Activated CD4-positive, alpha-beta T cell treated with anti-CD3 and anti-CD28 coated beads, Interleukin-2, amount 10 ng/mL, durations not matched to agents 7 days and 5 days (primary cell): ENCODE measurements around the gene TCEANC2. TPM values are rescaled to one million over a fixed set of nuclear protein-coding genes. Genes with fewer than 3 reads are reported as not detected.

Source experiments
- CTCF ChIA-PET: fragments of 350-600 bp; sonication (Branson Sonifier 250); formaldehyde crosslinking; loops from one replicate; lab custom pipeline; 2021; ENCODE audit warnings: antibody characterized with exemption; lab: Charles Lee
- POLR2A ChIA-PET: fragments of 350-600 bp; sonication (Branson Sonifier 250); formaldehyde crosslinking; loops from one replicate; lab custom pipeline; 2021; ENCODE audit warnings: antibody characterized with exemption; lab: Charles Lee
- DNase-seq: peaks from one replicate; pipeline ENCODE4 v3.0.0-alpha.2; 2020
- H3K27ac Mint-ChIP-seq: one replicate; pipeline ENCODE4 v1.8.0; 2021; ENCODE audit warnings: mild to moderate bottlenecking, moderate library complexity, mixed read lengths
- H3K27me3 Mint-ChIP-seq: one replicate; pipeline ENCODE4 v1.8.0; 2021; ENCODE audit warnings: mixed read lengths
- H3K36me3 Mint-ChIP-seq: one replicate; pipeline ENCODE4 v1.8.0; 2021; ENCODE audit warnings: low read depth, mixed read lengths
- H3K4me1 Mint-ChIP-seq: one replicate; pipeline ENCODE4 v1.8.0; 2021; ENCODE audit warnings: mixed read lengths
- H3K4me3 Mint-ChIP-seq: one replicate; pipeline ENCODE4 v1.8.0; 2021; ENCODE audit warnings: mild to moderate bottlenecking, moderate library complexity, mixed read lengths
- H3K9me3 Mint-ChIP-seq: one replicate; pipeline ENCODE4 v1.8.0; 2021; ENCODE audit warnings: mixed read lengths
- microRNA-seq: library from miRNA; unstranded; fragments of <30 nt; microRNA quantifications from one replicate; pipeline ENCODE4 v1.2.0, GENCODE V29; 2021; ENCODE audit warnings: borderline microRNAs expressed, borderline replicate concordance
- total RNA-seq, 2 experiments: library from RNA; stranded (reverse); gene quantifications; one replicate each; pipeline ENCODE4 v1.2.3, GENCODE V29; 2021

Gene TCEANC2
- total RNA-seq, 2 experiments from 2014 or later, result 13.5 to 14.9 TPM

- Mint-ChIP-seq H3K27ac (no peak overlapping the region), H3K9me3 (no peaks in the 10 kb centered on the region), H3K36me3 (no peaks in the 10 kb centered on the region), H3K4me1 (no peaks in the 10 kb centered on the region), H3K4me3 (no peak overlapping the region), H3K27me3 (no peaks in the 10 kb centered on the region)
- DNase-seq, result no peak
- ChIA-PET CTCF (interaction anchor here (1.5 to 5.9 kb wide), 3 partner anchors 9 to 16 kb away, joined by 5 to 21 read pairs (median 5); no protein-coding TSS in a partner anchor), POLR2A (no interaction called here)
Observed at GRCh38 chr1:54137534-54138061, 84.2 kb downstream of the TCEANC2 start.

- Mint-ChIP-seq H3K4me3 (no peak overlapping the region), H3K36me3 (no peaks in the 10 kb centered on the region), H3K4me1 (no peaks in the 10 kb centered on the region), H3K27ac (no peak overlapping the region), H3K9me3 (no peaks in the 10 kb centered on the region), H3K27me3 (no peaks in the 10 kb centered on the region)
- POLR2A ChIA-PET, result no interaction called here
- CTCF ChIA-PET, result interaction anchor here (1.3 to 5.9 kb wide), 3 partner anchors 14 to 43 kb away, joined by 3 to 21 read pairs (median 3); no protein-coding TSS in a partner anchor
- DNase-seq, result no peak
Observed at GRCh38 chr1:54138994-54139393, 85.6 kb downstream of the TCEANC2 start.

- ChIA-PET CTCF (interaction anchor here (1.3 to 5.9 kb wide), 3 partner anchors 14 to 42 kb away, joined by 3 to 21 read pairs (median 3); no protein-coding TSS in a partner anchor), POLR2A (no interaction called here)
- Mint-ChIP-seq H3K4me3 (no peak overlapping the region), H3K36me3 (no peaks in the 10 kb centered on the region), H3K27ac (no peak overlapping the region), H3K9me3 (no peaks in the 10 kb centered on the region), H3K27me3 (no peaks in the 10 kb centered on the region), H3K4me1 (no peaks in the 10 kb centered on the region)
- no peak for DNase-seq
Observed at GRCh38 chr1:54139711-54140110, 86.3 kb downstream of the TCEANC2 start.

- H3K36me3 Mint-ChIP-seq, result no peaks in the 10 kb centered on the region
- ChIA-PET CTCF (no interaction called here), POLR2A (no interaction called here)
- no peak for DNase-seq
- H3K4me3 Mint-ChIP-seq, result no peak overlapping the region
- no peaks in the 10 kb centered on the region for H3K9me3 Mint-ChIP-seq
- no peaks in the 10 kb centered on the region for H3K27me3 Mint-ChIP-seq
- H3K27ac Mint-ChIP-seq, result no peak overlapping the region
- no peaks in the 10 kb centered on the region for H3K4me1 Mint-ChIP-seq
Observed at GRCh38 chr1:54142146-54142900, 88.9 kb downstream of the TCEANC2 start.

- Mint-ChIP-seq H3K27ac (no peak overlapping the region), H3K9me3 (no peaks in the 10 kb centered on the region), H3K4me1 (peaks cover under 1% of the 10 kb centered on the region), H3K4me3 (no peak overlapping the region), H3K27me3 (no peaks in the 10 kb centered on the region), H3K36me3 (no peaks in the 10 kb centered on the region)
- DNase-seq, result no peak
- CTCF ChIA-PET, result interaction anchor here (1.5 kb wide), 1 partner anchor 21 kb away, joined by 4 read pairs; no protein-coding TSS in a partner anchor
- POLR2A ChIA-PET, result no interaction called here
Observed at GRCh38 chr1:54144366-54144765, 91.0 kb downstream of the TCEANC2 start.

GRCh38 chr1:54149734-54150133 is 96.3 kb downstream of the TCEANC2 start:
- Mint-ChIP-seq H3K4me3 (no peak overlapping the region), H3K27me3 (no peaks in the 10 kb centered on the region), H3K4me1 (peaks cover 6% of the 10 kb centered on the region), H3K9me3 (no peaks in the 10 kb centered on the region), H3K27ac (no peak overlapping the region), H3K36me3 (no peaks in the 10 kb centered on the region)
- ChIA-PET CTCF (no interaction called here), POLR2A (no interaction called here)
- no peak for DNase-seq

- Mint-ChIP-seq H3K4me3 (no peak overlapping the region), H3K4me1 (peaks cover 6% of the 10 kb centered on the region), H3K27ac (no peak overlapping the region), H3K27me3 (no peaks in the 10 kb centered on the region), H3K9me3 (no peaks in the 10 kb centered on the region), H3K36me3 (no peaks in the 10 kb centered on the region)
- CTCF ChIA-PET, result no interaction called here
- no peak for DNase-seq
- POLR2A ChIA-PET, result no interaction called here
Observed at GRCh38 chr1:54151013-54151412, 97.6 kb downstream of the TCEANC2 start.

- ChIA-PET CTCF (no interaction called here), POLR2A (no interaction called here)
- Mint-ChIP-seq H3K27ac (no peak within 1 kb of the TSS), H3K27me3 (no peaks in the 10 kb centered on the region), H3K36me3 (no peaks in the 10 kb centered on the region), H3K4me3 (no peak within 1 kb of the TSS), H3K4me1 (peaks cover 6% of the 10 kb centered on the region), H3K9me3 (no peaks in the 10 kb centered on the region)
- DNase-seq, result no peak
Observed at GRCh38 chr1:54152696-54153095, 99.3 kb downstream of the TCEANC2 start, which contains the start of gene CDCP2. CDCP2 (minus strand) TSS chr1:54153000; CDS start chr1:54152922, 78 bp downstream.

- DNase-seq, result no peak
- Mint-ChIP-seq H3K27ac (no peak overlapping the region), H3K9me3 (no peaks in the 10 kb centered on the region), H3K36me3 (no peaks in the 10 kb centered on the region), H3K4me3 (no peak overlapping the region), H3K4me1 (peaks cover 6% of the 10 kb centered on the region), H3K27me3 (no peaks in the 10 kb centered on the region)
- POLR2A ChIA-PET, result no interaction called here
- CTCF ChIA-PET, result interaction anchor here (0.5 kb wide), 1 partner anchor 379 kb away, joined by 3 read pairs; no protein-coding TSS in a partner anchor
Observed at GRCh38 chr1:54153535-54154439, 100.4 kb downstream of the TCEANC2 start.

Small RNA genes within 50 kb of the gene (microRNA-seq; reads per million reads assigned to microRNA genes)
- gene MIR4781, result 5.7 reads per million, percentile 29 among the genes with 10 or more reads in this experiment

Other genes starting within 250 kb of the TCEANC2 start
- 10 to 100 TPM; 25.4 to 26.6 TPM for gene NDC1, start 215.3 kb upstream of the TCEANC2 start, total RNA-seq
- gene YIPF1, start 163.8 kb upstream of the TCEANC2 start, total RNA-seq, result 10 to 100 TPM; 16.3 to 20.6 TPM
- not detected for gene DIO1, start 159.4 kb upstream of the TCEANC2 start, total RNA-seq
- 10 to 100 TPM; 71.8 to 74.3 TPM for gene IFT25, start 107.9 kb upstream of the TCEANC2 start, total RNA-seq
- gene LRRC42, start 107.3 kb upstream of the TCEANC2 start, total RNA-seq, result 10 to 100 TPM; 19.5 to 19.9 TPM
- not detected for gene LDLRAD1, start 35.4 kb upstream of the TCEANC2 start, total RNA-seq
- gene TMEM59, start 404 bp upstream of the TCEANC2 start, total RNA-seq, result 100 to 1,000 TPM; 195 to 210 TPM
- gene CDCP2, start 99.4 kb downstream of the TCEANC2 start, total RNA-seq, result not detected
- gene CYB5RL, start 146.4 kb downstream of the TCEANC2 start, total RNA-seq, result 10 to 100 TPM; 10.8 to 13.4 TPM
- gene MRPL37, start 146.6 kb downstream of the TCEANC2 start, total RNA-seq, result 10 to 100 TPM; 93.8 to 95.2 TPM